GM19099 (cell line): ENCODE data around the gene SDE2.

Experiments
- POLR2A ChIP-seq: IDR thresholded peaks from 3 replicates; pipeline ENCODE4 v1.6.1; 2011; ENCODE audit warnings: low read depth; ENCODE audit not compliant: insufficient read length; ENCODE audit errors: extremely low read depth

Gene SDE2

GRCh38 chr1:226023735-226024134, 24.6 kb upstream of the SDE2 start:
- TF ChIP-seq POLR2A, result no peak

GRCh38 chr1:226021801-226022200, 22.7 kb upstream of the SDE2 start:
- TF ChIP-seq POLR2A, result no peak

GRCh38 chr1:226021401-226021800, 22.3 kb upstream of the SDE2 start:
- no peak for TF ChIP-seq POLR2A

- no peak for TF ChIP-seq POLR2A
Measured at GRCh38 chr1:226019572-226019971, 20.4 kb upstream of the SDE2 start.

- TF ChIP-seq POLR2A, result no peak
Measured at GRCh38 chr1:226017070-226017469, 17.9 kb upstream of the SDE2 start.

- no peak for TF ChIP-seq POLR2A
Measured at GRCh38 chr1:226009650-226010044, 10.5 kb upstream of the SDE2 start.

- no peak for TF ChIP-seq POLR2A
Measured at GRCh38 chr1:226006686-226007085, 7.5 kb upstream of the SDE2 start.

GRCh38 chr1:226004396-226004795, 5.3 kb upstream of the SDE2 start:
- TF ChIP-seq POLR2A, result no peak

- no peak for TF ChIP-seq POLR2A
Measured at GRCh38 chr1:226003502-226004170, 4.5 kb upstream of the SDE2 start.

- no peak for TF ChIP-seq POLR2A
Measured at GRCh38 chr1:226002667-226003501, 3.7 kb upstream of the SDE2 start.

- TF ChIP-seq POLR2A, result no peak
Measured at GRCh38 chr1:226001963-226002666, 3.0 kb upstream of the SDE2 start.

- no peak for TF ChIP-seq POLR2A
Measured at GRCh38 chr1:226001088-226001487, 1.9 kb upstream of the SDE2 start.

- no peak for TF ChIP-seq POLR2A
Measured at GRCh38 chr1:225999912-226000337, 782 bp upstream of the SDE2 start.

GRCh38 chr1:225998560-225999226, 450 bp downstream of the SDE2 start:
- no peak for TF ChIP-seq POLR2A

GRCh38 chr1:225996946-225997545, 2.1 kb downstream of the SDE2 start:
- no peak for TF ChIP-seq POLR2A
